Stimulated activated memory B cell treated with anti-CD40 and anti-IgM and Interleukin-4, amounts not matched to agents 10 μg/mL and 1 μg/mL and 100 μg/mL, for 72 hours (primary cell): ENCODE data around the gene ZCWPW1.

Experiments used
- ATAC-seq: fragments of 150-1000 bp; cut with Tn5 transposase; 2 replicates; pipeline ENCODE4 v1.10.0; 2021
- H3K27ac Mint-ChIP-seq: one replicate; pipeline ENCODE4 v1.8.0; 2022; ENCODE audit warnings: mild to moderate bottlenecking, mixed read lengths
- H3K27me3 Mint-ChIP-seq: one replicate; pipeline ENCODE4 v1.8.0; 2022; ENCODE audit warnings: mixed read lengths
- H3K36me3 Mint-ChIP-seq: one replicate; pipeline ENCODE4 v1.8.0; 2022; ENCODE audit warnings: mixed read lengths
- H3K4me1 Mint-ChIP-seq: one replicate; pipeline ENCODE4 v1.8.0; 2022; ENCODE audit warnings: mixed read lengths
- H3K4me3 Mint-ChIP-seq: one replicate; pipeline ENCODE4 v1.8.0; 2022; ENCODE audit warnings: mild to moderate bottlenecking, moderate library complexity, mixed read lengths
- H3K9me3 Mint-ChIP-seq: one replicate; pipeline ENCODE4 v1.8.0; 2022; ENCODE audit warnings: mixed read lengths

The ZCWPW1 gene

GRCh38 chr7:100429637-100430492, 1.4 kb upstream of the ZCWPW1 start, which contains the start of gene MEPCE:
MEPCE (plus strand) TSS chr7:100429831; CDS start chr7:100430019, 188 bp downstream.
- Mint-ChIP-seq H3K36me3 (peaks cover 25% of the 10 kb centered on the region), H3K9me3 (no peaks in the 10 kb centered on the region), H3K4me1 (peaks cover 43% of the 10 kb centered on the region)

GRCh38 chr7:100428967-100429636, 599 bp upstream of the ZCWPW1 start:
- peaks cover 36% of the 10 kb centered on the region for H3K4me1 Mint-ChIP-seq
- peaks cover 17% of the 10 kb centered on the region for H3K36me3 Mint-ChIP-seq
- no peaks in the 10 kb centered on the region for H3K27me3 Mint-ChIP-seq
- no peaks in the 10 kb centered on the region for H3K9me3 Mint-ChIP-seq
- peak; percentile 82 for ATAC-seq
- H3K27ac Mint-ChIP-seq: peak overlapping the region; percentile 93
- peak overlapping the region; percentile 96 for H3K4me3 Mint-ChIP-seq

More at GRCh38 chr7:100429637-100430492, 1.4 kb upstream of the ZCWPW1 start, which contains the start of gene MEPCE:
- Mint-ChIP-seq H3K27ac (peak within 1 kb of the TSS; percentile 93), H3K4me3 (peak within 1 kb of the TSS; percentile 96), H3K27me3 (no peaks in the 10 kb centered on the region)
- peak; percentile 71 for ATAC-seq

GRCh38 chr7:100427762-100428198, 723 bp downstream of the ZCWPW1 start:
- no peak for ATAC-seq
- Mint-ChIP-seq H3K27ac (peak overlapping the region; percentile 93), H3K9me3 (no peaks in the 10 kb centered on the region), H3K36me3 (peaks cover 7% of the 10 kb centered on the region), H3K4me1 (peaks cover 31% of the 10 kb centered on the region), H3K4me3 (peak overlapping the region; percentile 96), H3K27me3 (no peaks in the 10 kb centered on the region)

DNA sequence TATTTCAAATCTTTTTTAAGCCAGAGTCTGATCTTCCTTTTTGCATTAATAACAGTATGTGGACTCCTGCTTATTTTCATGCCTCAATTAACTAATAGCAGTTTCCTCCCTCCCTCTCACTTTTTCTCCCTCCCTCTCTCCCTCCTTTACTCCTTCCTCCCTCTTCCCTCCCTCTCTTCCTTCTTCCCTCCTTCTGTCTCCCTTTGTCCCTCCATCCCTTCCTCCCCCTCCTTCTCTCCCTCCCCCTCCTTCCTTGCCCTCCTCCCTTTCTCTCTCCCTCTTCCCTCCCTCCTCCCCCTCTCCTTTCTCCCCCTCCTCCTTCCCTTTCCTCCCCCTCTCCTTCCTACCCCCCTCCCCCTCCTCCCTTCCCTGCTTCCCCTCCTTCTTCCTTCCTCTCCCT, 2.0 kb downstream of the ZCWPW1 start:
- H3K4me1 Mint-ChIP-seq: peaks cover 20% of the 10 kb centered on the region
- no peak overlapping the region for H3K4me3 Mint-ChIP-seq
- H3K9me3 Mint-ChIP-seq: no peaks in the 10 kb centered on the region
- no peak for ATAC-seq
- peaks cover 7% of the 10 kb centered on the region for H3K36me3 Mint-ChIP-seq
- no peaks in the 10 kb centered on the region for H3K27me3 Mint-ChIP-seq
- no peak overlapping the region for H3K27ac Mint-ChIP-seq

DNA sequence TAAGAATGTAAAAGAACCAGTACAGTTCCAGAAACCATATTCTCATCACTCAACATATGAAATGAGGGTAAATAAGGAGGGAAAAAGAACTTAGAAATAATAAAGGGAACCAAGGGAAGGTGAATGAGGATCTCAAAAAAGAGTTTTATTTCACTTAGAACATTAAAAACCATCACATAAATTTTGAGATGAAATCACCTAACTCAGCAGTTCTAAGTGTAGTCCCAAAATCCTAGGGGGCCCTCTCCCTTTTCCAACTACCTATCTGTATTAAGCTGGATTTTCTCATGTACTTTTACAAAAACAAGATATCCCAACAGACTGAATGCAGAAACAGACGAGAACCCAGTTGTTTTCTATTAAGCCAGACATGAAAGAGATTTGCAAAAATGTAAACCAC, 3.2 kb downstream of the ZCWPW1 start:
- Mint-ChIP-seq H3K4me3 (no peak overlapping the region), H3K27ac (no peak overlapping the region), H3K9me3 (no peaks in the 10 kb centered on the region), H3K36me3 (peaks cover 7% of the 10 kb centered on the region), H3K4me1 (peaks cover 9% of the 10 kb centered on the region), H3K27me3 (no peaks in the 10 kb centered on the region)
- no peak for ATAC-seq

DNA sequence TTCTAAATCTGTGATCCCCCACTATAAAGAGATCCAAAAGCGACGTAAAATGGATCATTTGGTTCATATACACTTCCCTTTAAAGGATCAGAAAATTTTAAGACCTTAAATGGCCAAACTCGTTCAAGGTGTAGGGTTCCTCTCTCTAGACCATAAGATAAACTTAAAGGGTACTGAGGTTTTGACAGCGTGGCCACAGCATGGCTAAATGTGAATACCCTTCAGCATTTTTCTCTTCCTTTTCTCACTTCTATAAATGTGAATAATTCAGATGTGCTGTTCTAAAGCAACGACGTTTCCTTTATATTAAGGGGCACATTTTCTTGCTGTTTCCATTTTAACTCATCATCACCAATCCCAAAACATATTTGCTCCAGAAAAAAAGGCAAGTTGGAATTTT, 5.2 kb downstream of the ZCWPW1 start:
- Mint-ChIP-seq H3K36me3 (no peaks in the 10 kb centered on the region), H3K9me3 (no peaks in the 10 kb centered on the region), H3K4me3 (peak overlapping the region; percentile 41), H3K27me3 (no peaks in the 10 kb centered on the region), H3K27ac (peak overlapping the region; percentile 78), H3K4me1 (peaks cover 16% of the 10 kb centered on the region)
- peak; percentile 61 for ATAC-seq

GRCh38 chr7:100419660-100420226, 8.8 kb downstream of the ZCWPW1 start:
- no peaks in the 10 kb centered on the region for H3K9me3 Mint-ChIP-seq
- no peak for ATAC-seq
- no peaks in the 10 kb centered on the region for H3K27me3 Mint-ChIP-seq
- H3K4me3 Mint-ChIP-seq: no peak overlapping the region
- peaks cover 10% of the 10 kb centered on the region for H3K36me3 Mint-ChIP-seq
- H3K4me1 Mint-ChIP-seq: peaks cover 22% of the 10 kb centered on the region
- H3K27ac Mint-ChIP-seq: peak overlapping the region; percentile 57

GRCh38 chr7:100418930-100419659, 9.4 kb downstream of the ZCWPW1 start:
- H3K27ac Mint-ChIP-seq: peak overlapping the region; percentile 57
- ATAC-seq: peak; percentile 53
- no peaks in the 10 kb centered on the region for H3K9me3 Mint-ChIP-seq
- H3K4me3 Mint-ChIP-seq: no peak overlapping the region
- H3K27me3 Mint-ChIP-seq: no peaks in the 10 kb centered on the region
- H3K36me3 Mint-ChIP-seq: peaks cover 10% of the 10 kb centered on the region
- peaks cover 22% of the 10 kb centered on the region for H3K4me1 Mint-ChIP-seq

DNA sequence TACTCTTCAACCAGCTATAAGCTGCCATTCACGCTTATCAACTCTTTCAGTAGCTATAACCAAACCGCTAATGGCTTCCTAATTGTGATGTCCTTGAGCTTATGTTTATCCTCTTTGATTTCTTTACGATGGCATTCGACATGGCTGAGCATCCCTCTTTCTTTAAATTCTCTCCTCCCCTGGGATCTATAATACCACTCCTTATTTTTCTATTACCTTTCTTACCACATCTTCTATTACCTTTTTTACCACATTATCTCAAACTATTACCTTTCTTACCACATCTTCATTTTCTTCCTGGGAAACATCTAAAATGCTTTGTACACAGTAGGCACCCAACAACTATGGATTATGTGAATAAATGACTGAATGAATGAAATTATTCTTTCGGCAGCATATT, 13.1 kb downstream of the ZCWPW1 start:
- ATAC-seq: no peak
- H3K27ac Mint-ChIP-seq: peak overlapping the region; percentile 12
- peaks cover 10% of the 10 kb centered on the region for H3K36me3 Mint-ChIP-seq
- H3K4me3 Mint-ChIP-seq: no peak overlapping the region
- H3K4me1 Mint-ChIP-seq: peaks cover 27% of the 10 kb centered on the region
- no peaks in the 10 kb centered on the region for H3K9me3 Mint-ChIP-seq
- H3K27me3 Mint-ChIP-seq: no peaks in the 10 kb centered on the region

DNA sequence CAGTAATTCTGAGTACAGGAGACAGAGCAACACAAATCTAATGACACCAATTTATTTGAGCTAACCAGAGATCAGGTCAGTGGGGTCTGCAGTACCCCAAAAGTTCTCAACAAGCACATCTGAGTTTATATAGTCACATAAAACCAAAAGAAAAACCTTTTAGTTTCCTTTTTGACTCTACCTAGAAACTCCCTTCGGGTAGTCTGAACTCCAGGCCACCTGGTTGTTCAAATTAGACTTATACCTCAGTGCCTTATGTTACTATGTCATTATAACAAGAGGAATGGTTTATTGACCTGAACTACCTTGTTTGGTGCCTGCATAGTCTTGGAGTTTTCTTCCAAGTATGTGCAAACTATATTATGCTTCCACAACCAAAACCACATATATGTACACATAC, 14.6 kb downstream of the ZCWPW1 start:
- ATAC-seq: no peak
- Mint-ChIP-seq H3K27me3 (no peaks in the 10 kb centered on the region), H3K9me3 (no peaks in the 10 kb centered on the region), H3K27ac (peak overlapping the region; percentile 79), H3K4me3 (no peak overlapping the region), H3K36me3 (peaks cover 10% of the 10 kb centered on the region), H3K4me1 (peaks cover 20% of the 10 kb centered on the region)

- no peaks in the 10 kb centered on the region for H3K27me3 Mint-ChIP-seq
- peaks cover 10% of the 10 kb centered on the region for H3K36me3 Mint-ChIP-seq
- peak overlapping the region; percentile 46 for H3K4me3 Mint-ChIP-seq
- ATAC-seq: peak; percentile 72
- H3K27ac Mint-ChIP-seq: peak overlapping the region; percentile 79
- H3K9me3 Mint-ChIP-seq: no peaks in the 10 kb centered on the region
- peaks cover 20% of the 10 kb centered on the region for H3K4me1 Mint-ChIP-seq
Measured at GRCh38 chr7:100413346-100413745, 15.2 kb downstream of the ZCWPW1 start.

DNA sequence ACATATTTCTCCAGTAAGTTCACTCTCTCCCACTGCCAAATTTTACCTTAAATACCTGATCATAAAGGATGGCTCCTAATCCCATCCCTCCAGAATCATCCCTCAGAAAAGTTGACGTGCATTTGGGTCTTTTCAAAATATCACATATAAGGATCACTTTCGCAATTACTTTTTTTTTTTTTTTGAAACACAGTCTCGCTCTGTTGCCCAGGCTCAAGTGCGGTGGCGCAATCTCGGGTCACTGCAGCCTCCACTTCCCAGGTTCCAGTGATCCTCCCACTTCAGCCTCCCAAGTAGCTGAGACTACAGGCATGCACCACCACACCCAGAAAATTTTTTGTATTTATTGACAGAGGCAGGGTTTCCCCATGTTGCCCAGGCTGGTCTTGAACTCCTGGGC, 17.4 kb downstream of the ZCWPW1 start:
- peaks cover 20% of the 10 kb centered on the region for H3K4me1 Mint-ChIP-seq
- H3K36me3 Mint-ChIP-seq: peaks cover 10% of the 10 kb centered on the region
- no peaks in the 10 kb centered on the region for H3K27me3 Mint-ChIP-seq
- H3K9me3 Mint-ChIP-seq: no peaks in the 10 kb centered on the region
- no peak overlapping the region for H3K27ac Mint-ChIP-seq
- H3K4me3 Mint-ChIP-seq: no peak overlapping the region
- no peak for ATAC-seq

DNA sequence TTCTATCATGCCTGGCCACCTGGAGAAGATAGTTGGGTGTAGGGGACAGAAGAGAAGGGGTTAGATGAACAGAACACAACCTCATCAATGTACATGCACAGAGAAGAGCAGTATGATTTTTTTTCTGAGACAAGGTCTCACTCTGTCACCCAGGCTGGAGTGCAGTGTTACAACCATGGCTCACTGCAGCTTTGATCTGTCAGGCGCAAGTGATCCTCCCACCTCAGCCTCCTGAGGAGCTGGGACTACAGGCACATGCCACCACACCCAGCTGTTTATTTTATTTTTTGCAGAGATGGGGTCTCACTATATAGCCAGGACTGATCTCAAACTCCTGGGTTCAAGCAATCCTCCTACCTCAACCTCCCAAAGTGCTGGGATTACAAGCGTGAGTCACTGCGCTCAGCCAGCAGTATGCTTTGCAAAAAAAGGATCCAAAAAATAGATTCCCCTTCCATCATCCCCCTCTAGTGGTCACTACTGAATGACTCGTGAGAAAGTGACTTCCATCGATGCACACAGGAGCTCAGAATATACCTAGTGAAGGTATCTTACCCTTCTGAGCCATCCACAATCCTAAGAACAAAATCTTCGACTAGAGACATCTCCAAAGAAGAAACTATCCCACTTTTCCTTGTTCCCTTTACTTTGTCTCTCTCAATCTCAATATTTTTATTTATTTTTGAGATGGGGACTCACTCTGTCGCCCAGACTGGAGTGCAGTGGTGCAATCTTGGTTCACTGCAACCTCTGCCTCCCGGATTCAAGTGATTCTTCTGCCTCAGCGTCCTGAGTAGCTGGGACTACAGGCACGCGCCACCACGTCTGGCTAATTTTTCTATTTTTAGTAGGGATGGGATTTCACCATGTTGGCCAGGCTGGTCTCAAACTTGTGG, 21.0 kb downstream of the ZCWPW1 start:
- no peak overlapping the region for H3K27ac Mint-ChIP-seq
- no peaks in the 10 kb centered on the region for H3K36me3 Mint-ChIP-seq
- H3K4me1 Mint-ChIP-seq: peaks cover 5% of the 10 kb centered on the region
- no peak overlapping the region for H3K4me3 Mint-ChIP-seq
- no peaks in the 10 kb centered on the region for H3K9me3 Mint-ChIP-seq
- no peaks in the 10 kb centered on the region for H3K27me3 Mint-ChIP-seq
- peak; percentile 83 for ATAC-seq

DNA sequence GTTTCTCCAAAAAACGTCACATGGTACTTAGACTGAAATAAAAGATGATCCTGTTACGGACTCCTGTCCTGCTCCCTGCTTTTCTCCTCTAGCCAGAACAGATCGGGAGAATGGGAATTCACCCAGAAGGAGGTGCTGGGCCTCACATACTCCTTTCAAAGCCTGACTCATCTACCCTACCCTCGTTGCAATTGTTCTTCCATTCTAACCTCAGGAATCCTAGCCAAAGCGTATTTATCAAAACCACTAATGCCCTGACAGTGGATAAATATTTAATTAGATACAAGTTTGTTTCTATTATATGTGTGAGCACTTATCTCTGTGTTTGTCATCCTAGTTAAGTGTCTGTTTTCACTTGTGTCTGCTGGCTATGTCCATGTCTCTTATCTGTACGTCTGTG, 21.7 kb downstream of the ZCWPW1 start:
- Mint-ChIP-seq H3K36me3 (no peaks in the 10 kb centered on the region), H3K4me1 (no peaks in the 10 kb centered on the region), H3K9me3 (no peaks in the 10 kb centered on the region), H3K27ac (no peak overlapping the region), H3K27me3 (no peaks in the 10 kb centered on the region), H3K4me3 (no peak overlapping the region)
- ATAC-seq: no peak
